ENCODE data around the gene WIPF3. TPM values are rescaled to one million over a fixed set of nuclear protein-coding genes. Genes with fewer than 3 reads are reported as not detected.
"Not testable (repeated sequence)": the region's sequence is repeated elsewhere in the genome, so short reads cannot be mapped to it uniquely, and the experiment has no call there.

The WIPF3 gene
- total and polyA plus RNA-seq, 12 donors: 1.1 to 15.4 (median 6.9) TPM

DNA sequence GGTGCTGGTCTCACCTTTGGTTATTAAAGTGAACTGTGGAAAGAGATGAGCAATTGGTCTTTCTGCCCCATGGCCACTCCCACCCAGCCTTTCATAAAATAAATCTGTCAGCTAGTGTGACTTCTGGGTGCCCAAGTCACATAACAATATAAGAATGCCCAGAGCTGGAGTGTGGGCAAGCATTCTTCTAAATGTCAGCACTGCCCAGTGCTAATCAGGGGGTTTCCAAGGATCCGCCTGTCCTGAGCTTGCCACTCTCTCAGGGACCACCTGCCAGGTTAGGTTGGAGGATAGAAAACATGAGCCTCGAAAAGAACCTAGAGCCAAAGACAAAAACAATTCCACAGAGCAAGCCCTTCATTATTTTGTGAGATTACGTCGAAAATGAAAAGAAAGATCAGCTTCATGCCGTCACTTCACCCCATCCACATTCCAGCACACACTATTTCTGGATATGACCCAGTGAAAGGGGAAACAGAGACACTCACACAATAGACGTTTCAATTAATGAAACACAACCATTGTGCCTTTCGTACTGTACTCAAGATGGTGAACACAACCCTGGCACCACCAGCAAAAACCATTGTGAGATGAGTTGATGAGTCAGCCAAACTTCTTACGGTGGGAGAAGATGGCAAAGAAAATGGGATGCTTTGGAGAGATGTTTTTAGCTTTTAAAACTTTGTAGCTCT is 152.5 kb downstream of the WIPF3 start:
- intact Hi-C loops (cut with DNase I): loop anchor here in 1 of 10 donors (5.0 kb wide), 1 partner anchor 603 kb away; no protein-coding TSS in a partner anchor
- WGBS, 2 donors: 79 to 81% methylated on average over 8 of the region's 8 CpGs
- no peak overlapping the region for H3K4me3 ChIP-seq
- H3K36me3 ChIP-seq: peaks cover 0 to 11% (median 0%) of the 10 kb centered on the region in 9 donors
- DNase-seq (no peak), ATAC-seq (no peak)
- no peaks in the 10 kb centered on the region for H3K27me3 ChIP-seq
- H3K9me3 ChIP-seq: no peaks in the 10 kb centered on the region
- peaks cover 0 to 25% (median 0%) of the 10 kb centered on the region in 9 donors for H3K4me1 ChIP-seq
- H3K27ac ChIP-seq: no peak overlapping the region
- TF ChIP-seq, protein P1, sequence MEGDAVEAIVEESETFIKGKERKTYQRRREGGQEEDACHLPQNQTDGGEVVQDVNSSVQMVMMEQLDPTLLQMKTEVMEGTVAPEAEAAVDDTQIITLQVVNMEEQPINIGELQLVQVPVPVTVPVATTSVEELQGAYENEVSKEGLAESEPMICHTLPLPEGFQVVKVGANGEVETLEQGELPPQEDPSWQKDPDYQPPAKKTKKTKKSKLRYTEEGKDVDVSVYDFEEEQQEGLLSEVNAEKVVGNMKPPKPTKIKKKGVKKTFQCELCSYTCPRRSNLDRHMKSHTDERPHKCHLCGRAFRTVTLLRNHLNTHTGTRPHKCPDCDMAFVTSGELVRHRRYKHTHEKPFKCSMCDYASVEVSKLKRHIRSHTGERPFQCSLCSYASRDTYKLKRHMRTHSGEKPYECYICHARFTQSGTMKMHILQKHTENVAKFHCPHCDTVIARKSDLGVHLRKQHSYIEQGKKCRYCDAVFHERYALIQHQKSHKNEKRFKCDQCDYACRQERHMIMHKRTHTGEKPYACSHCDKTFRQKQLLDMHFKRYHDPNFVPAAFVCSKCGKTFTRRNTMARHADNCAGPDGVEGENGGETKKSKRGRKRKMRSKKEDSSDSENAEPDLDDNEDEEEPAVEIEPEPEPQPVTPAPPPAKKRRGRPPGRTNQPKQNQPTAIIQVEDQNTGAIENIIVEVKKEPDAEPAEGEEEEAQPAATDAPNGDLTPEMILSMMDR (IDR thresholded peaks at IDR 0.05): no peak

DNA sequence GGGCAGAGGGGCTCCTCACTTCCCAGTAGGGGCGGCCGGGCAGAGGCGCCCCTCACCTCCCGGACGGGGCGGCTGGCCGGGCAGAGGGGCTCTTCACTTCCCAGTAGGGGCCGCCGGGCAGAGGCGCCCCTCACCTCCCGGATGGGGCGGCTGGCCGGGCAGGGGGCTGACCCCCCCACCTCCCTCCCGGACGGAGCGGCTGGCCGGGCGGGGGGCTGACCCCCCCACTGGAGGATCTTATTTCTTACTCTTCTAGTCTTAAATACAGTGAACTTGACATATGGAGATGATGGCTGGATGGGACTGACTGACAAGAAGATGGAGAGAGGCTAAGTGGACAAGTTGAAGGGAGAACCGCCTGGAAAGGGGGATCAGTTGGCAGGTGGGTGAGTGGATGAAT is 155.3 kb downstream of the WIPF3 start:
- H3K27ac ChIP-seq; H3K4me1 ChIP-seq; ATAC-seq; H3K4me3 ChIP-seq; intact Hi-C loops (cut with DNase I); H3K9me3 ChIP-seq; H3K27me3 ChIP-seq; DNase-seq: not testable (repeated sequence)
- H3K36me3 ChIP-seq: peaks cover 0 to 15% (median 0%) of the 10 kb centered on the region in 9 donors
- 96 to 97% methylated on average over 6 to 12 of the region's 19 CpGs for WGBS, 2 donors

DNA sequence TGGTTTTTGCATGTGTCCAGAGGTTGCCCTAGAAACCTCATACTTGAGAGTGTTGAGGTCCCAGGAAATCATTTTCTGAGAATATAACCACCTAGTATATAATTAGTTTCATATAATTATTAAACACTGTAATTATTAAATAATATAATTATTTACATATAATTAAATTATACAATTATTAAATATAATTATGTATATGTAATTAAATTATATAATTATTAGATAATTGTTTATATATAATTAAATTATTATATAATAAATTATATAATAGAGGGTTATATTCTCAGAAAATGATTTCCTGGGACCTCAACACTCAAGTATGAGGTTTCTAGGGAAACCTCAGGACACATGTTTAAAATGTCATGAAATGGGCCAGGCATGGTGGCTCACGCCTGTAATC is 155.7 kb downstream of the WIPF3 start:
- ATAC-seq (no peak), DNase-seq (no peak)
- H3K9me3 ChIP-seq: no peaks in the 10 kb centered on the region
- H3K36me3 ChIP-seq: peaks cover 0 to 15% (median 0%) of the 10 kb centered on the region in 9 donors
- intact Hi-C loops (cut with DNase I): no loop called here
- 93 to 100% methylated on average over 1 of the region's 1 CpG for WGBS, 2 donors
- TF ChIP-seq, protein P1 (IDR thresholded peaks at IDR 0.05): no peak
- H3K27ac ChIP-seq: no peak overlapping the region
- H3K4me3 ChIP-seq: no peak overlapping the region
- no peaks in the 10 kb centered on the region for H3K27me3 ChIP-seq
- no peaks in the 10 kb centered on the region for H3K4me1 ChIP-seq

DNA sequence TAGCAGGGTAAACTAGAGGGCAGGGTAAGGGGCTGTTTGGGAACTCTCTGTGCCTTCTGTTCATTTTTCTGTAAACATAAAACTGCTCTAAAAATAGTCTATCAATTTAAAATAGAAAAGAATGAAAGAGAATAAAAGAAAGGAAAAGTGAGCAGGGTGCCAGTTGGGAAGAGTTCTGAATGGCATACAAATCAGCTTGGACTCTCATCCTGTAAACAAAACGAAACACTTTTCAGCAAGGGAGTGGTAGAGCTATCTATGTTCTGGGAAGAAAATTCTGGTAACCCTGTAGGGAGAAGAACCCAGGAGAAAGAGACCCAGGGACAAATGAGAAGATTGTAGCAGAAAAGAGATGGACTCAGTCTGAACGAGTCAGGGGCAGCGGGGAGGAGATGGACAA is 158.7 kb downstream of the WIPF3 start:
- Histone ChIP-seq H3K36me3 (peaks cover 0 to 30% (median 0%) of the 10 kb centered on the region in 9 donors), H3K4me1 (no peaks in the 10 kb centered on the region), H3K27me3 (no peaks in the 10 kb centered on the region), H3K4me3 (no peak overlapping the region), H3K27ac (no peak overlapping the region), H3K9me3 (no peaks in the 10 kb centered on the region)
- no peak for ATAC-seq
- DNase-seq: no peak
- intact Hi-C loops (cut with DNase I): no loop called here
- WGBS, 2 donors: 82 to 89% methylated on average over 3 of the region's 3 CpGs
- TF ChIP-seq, protein P1 (IDR thresholded peaks at IDR 0.05): no peak

Other genes starting within 250 kb of the WIPF3 start
- gene PRR15, start 242.7 kb upstream of the WIPF3 start, total RNA-seq: under 1 TPM in 5 of 10 donors, not detected in 5; 0.14 to 0.49 (median 0.23) TPM
- under 1 TPM; 0.29 to 0.42 TPM for gene PRR15, start 242.7 kb upstream of the WIPF3 start, polyA plus RNA-seq
- gene SCRN1, start 183.3 kb downstream of the WIPF3 start, total RNA-seq: 10 to 100 TPM in 8 of 10 donors, 1 to 10 TPM in 2; 8.3 to 36.8 (median 23.9) TPM
- gene SCRN1, start 183.3 kb downstream of the WIPF3 start, polyA plus RNA-seq: 1 to 10 TPM; 3.1 to 4.2 TPM
- 10 to 100 TPM in 9 of 10 donors, 1 to 10 TPM in 1; 8.3 to 16.0 (median 13.5) TPM for gene FKBP14, start 220.2 kb downstream of the WIPF3 start, total RNA-seq
- gene FKBP14, start 220.2 kb downstream of the WIPF3 start, polyA plus RNA-seq: 1 to 10 TPM; 3.0 to 6.1 TPM
- 1 to 10 TPM; 2.4 to 6.0 (median 4.4) TPM for gene PLEKHA8, start 221.9 kb downstream of the WIPF3 start, total RNA-seq
- 1 to 10 TPM; 1.8 TPM for gene PLEKHA8, start 221.9 kb downstream of the WIPF3 start, polyA plus RNA-seq

All from heart right ventricle (tissue), 16 donors.